ENCODE results near the gene TMEM115. TPM values are rescaled to one million over a fixed set of nuclear protein-coding genes. Genes with fewer than 3 reads are reported as not detected.

Gene TMEM115
- total and polyA plus RNA-seq, 7 experiments from 2014 or later = 17.7 to 40.9 (median 26.0) TPM

DNA sequence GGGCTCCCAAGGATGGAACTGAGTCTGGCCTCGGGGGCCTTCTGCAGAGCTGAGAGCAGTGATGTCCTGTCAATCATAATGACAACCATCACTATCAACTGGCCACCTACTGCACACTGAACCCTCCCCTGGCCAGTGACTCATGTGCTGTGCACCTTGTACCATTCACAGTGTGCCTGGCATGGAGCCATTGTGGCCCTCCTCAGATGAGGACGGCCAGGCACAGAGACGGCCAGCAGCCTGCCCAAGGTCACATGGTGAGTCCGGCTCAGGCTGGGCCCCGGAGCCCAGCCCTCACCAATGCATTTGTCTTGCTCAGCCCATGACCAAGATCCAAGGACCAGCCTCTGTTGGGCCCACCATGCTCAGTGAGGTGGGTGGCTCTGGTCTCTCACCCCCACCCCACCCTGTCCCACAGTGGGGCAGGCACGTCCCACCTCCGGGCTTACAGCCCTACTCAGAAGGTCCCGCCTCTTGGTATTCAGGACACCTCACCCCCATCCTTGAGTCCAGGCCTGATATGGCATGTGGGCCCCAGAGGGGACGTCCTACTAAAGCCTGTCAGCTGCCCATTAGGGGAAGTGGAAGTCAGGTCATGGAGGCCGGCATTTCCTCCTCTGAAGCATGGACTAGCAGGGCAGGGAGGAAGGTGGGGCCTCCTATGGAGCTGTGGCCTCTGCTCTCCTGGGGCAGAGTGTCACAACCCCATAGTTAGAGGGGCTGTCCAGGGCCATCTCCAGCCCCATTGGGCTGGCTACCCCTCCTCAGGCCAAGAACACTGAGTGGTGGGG, 35.9 kb upstream of the TMEM115 start:
- Mint-ChIP-seq H3K27ac (no peak overlapping the region), H3K4me3 (no peak overlapping the region), H3K4me1 (peaks cover 0 to 7% (median 4%) of the 10 kb centered on the region in 7 donors), H3K27me3 (no peaks in the 10 kb centered on the region), H3K36me3 (no peaks in the 10 kb centered on the region), H3K9me3 (no peaks in the 10 kb centered on the region)
- no peaks in the 10 kb centered on the region for H3K27me3 ChIP-seq (ENCODE audit: control insufficient read depth in 2 of 2, insufficient read depth in 2 of 2, low read length in 2 of 2)
- no peaks in the 10 kb centered on the region for H3K4me1 ChIP-seq (ENCODE audit: control insufficient read depth in 2 of 2, insufficient read depth in 2 of 2, low read length in 2 of 2)
- DNase-seq (no peak), ATAC-seq (peak; percentile 72)
- no peaks in the 10 kb centered on the region for H3K36me3 ChIP-seq (ENCODE audit: control insufficient read depth in 2 of 3, insufficient read depth in 3 of 3, low read length in 3 of 3)
- ChIA-PET CTCF (no interaction called here), POLR2A (no interaction called here)
- intact Hi-C loops (cut with micrococcal nuclease) = no loop called here
- H3K9me3 ChIP-seq (ENCODE audit: control insufficient read depth in 2 of 3, low read length in 3 of 3) = no peaks in the 10 kb centered on the region
- H3K27ac ChIP-seq (ENCODE audit: low read depth, low read length) = no peak overlapping the region
- no peak overlapping the region for H3K4me3 ChIP-seq (ENCODE audit: low read length)

DNA sequence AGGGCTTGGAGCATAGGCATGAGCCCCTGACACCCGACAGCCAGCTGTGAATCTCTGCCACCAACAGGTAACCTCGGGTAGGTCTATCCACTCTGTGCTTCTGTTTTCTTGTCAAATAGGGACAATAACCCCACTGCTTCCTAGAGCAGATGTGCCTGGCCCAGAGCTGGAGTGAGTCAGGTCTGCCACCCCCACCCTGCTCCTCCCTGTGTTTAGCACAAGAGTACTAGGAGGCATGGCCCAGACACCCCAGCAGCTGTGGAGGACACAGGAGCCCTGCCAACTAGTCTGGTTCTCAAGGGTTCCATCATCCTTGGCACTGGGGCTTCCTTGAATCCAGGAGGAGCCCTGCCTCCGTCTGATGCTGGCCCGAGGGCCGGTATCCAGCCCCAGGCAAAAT, 33.7 kb upstream of the TMEM115 start:
- Mint-ChIP-seq H3K4me1 (peaks cover 0 to 6% (median 0%) of the 10 kb centered on the region in 7 donors), H3K36me3 (no peaks in the 10 kb centered on the region), H3K27me3 (no peaks in the 10 kb centered on the region), H3K27ac (no peak overlapping the region), H3K9me3 (no peaks in the 10 kb centered on the region), H3K4me3 (no peak overlapping the region)
- Histone ChIP-seq H3K27ac (ENCODE audit: low read depth, low read length) (no peak overlapping the region), H3K9me3 (ENCODE audit: control insufficient read depth in 2 of 3, low read length in 3 of 3) (no peaks in the 10 kb centered on the region), H3K27me3 (ENCODE audit: control insufficient read depth in 2 of 2, insufficient read depth in 2 of 2, low read length in 2 of 2) (no peaks in the 10 kb centered on the region), H3K4me3 (ENCODE audit: low read length) (no peak overlapping the region), H3K4me1 (ENCODE audit: control insufficient read depth in 2 of 2, insufficient read depth in 2 of 2, low read length in 2 of 2) (no peaks in the 10 kb centered on the region), H3K36me3 (ENCODE audit: control insufficient read depth in 2 of 3, insufficient read depth in 3 of 3, low read length in 3 of 3) (no peaks in the 10 kb centered on the region)
- intact Hi-C loops (cut with micrococcal nuclease) = no loop called here
- ChIA-PET CTCF (no interaction called here), POLR2A (no interaction called here)
- DNase-seq (no peak), ATAC-seq (no peak)

DNA sequence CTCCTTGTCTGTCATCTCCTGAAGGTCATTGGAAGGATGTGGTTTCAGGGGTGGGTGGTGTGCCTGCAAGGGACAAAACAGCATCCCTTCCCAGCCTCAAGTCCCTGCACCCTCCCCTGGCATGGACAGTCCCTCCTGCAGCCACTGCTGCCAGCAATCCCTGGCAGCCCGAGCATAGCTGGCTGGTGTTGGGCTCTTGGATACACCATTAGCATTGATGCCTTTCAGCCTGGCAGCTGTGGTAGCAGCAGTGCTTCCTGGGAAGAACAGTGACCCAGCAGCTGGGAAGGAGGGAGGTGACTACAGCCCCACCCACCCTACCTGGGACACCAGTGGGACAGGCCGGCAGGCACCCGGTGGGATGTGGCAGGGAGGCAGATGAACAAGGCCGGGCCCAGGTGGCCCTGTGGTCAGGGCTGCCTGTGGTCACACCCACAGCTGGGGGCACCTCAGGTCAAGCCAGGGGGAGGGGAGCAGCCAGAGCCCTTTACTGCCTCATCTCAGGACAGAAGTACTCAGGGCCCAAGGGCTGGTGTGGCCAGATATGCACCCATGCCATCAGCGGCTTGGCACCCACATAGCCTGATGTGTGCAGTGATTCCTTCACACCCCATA, 32.9 kb upstream of the TMEM115 start:
- ATAC-seq (no peak), DNase-seq (no peak)
- ChIA-PET CTCF (no interaction called here), POLR2A (no interaction called here)
- Mint-ChIP-seq H3K36me3 (no peaks in the 10 kb centered on the region), H3K27ac (peak overlapping the region in 1 of 9 donors; percentile 27), H3K9me3 (no peaks in the 10 kb centered on the region), H3K4me1 (peaks cover 0 to 6% (median 0%) of the 10 kb centered on the region in 7 donors), H3K4me3 (no peak overlapping the region), H3K27me3 (no peaks in the 10 kb centered on the region)
- no peak overlapping the region for H3K27ac ChIP-seq (ENCODE audit: low read depth, low read length)
- intact Hi-C loops (cut with micrococcal nuclease) = no loop called here
- H3K27me3 ChIP-seq (ENCODE audit: control insufficient read depth in 2 of 2, insufficient read depth in 2 of 2, low read length in 2 of 2) = no peaks in the 10 kb centered on the region
- H3K36me3 ChIP-seq (ENCODE audit: control insufficient read depth in 2 of 3, insufficient read depth in 3 of 3, low read length in 3 of 3) = no peaks in the 10 kb centered on the region
- H3K4me1 ChIP-seq (ENCODE audit: control insufficient read depth in 2 of 2, insufficient read depth in 2 of 2, low read length in 2 of 2) = no peaks in the 10 kb centered on the region
- H3K9me3 ChIP-seq (ENCODE audit: control insufficient read depth in 2 of 3, low read length in 3 of 3) = no peaks in the 10 kb centered on the region
- no peak overlapping the region for H3K4me3 ChIP-seq (ENCODE audit: low read length)

DNA sequence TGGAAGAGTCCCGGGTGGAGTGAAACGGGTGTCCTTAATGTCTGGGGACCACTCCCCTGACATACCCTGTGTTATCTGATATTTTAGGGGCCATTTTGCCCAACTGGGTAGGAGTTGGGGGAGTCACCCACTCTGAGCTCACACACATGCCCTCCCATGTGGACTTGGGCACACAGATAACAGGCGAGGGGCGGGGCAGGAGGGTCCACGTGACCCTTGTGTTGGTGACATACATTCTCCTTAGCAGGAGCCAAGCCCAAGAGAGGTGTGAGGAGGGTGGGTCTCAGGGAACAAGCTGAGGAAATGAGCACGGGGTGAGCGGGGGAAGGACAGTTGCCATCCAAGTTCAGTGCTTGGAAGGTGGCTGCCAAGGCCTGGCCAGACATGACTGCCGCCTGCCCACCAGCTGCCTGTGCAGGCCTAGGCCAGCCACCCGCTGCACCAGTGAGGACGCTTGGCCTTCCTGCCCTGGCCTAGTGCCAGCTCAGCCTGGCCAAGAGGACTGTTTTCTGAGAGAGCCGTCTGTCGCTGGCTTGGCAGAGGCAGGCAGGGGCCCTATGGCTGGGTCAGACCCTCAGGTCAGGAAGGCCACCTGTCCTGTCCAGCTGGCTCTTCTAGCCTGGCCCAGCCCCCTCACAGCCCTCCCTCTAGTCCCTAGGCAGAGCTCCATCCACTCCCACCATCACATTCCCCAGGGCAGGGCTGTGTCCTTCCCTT, 31.3 kb upstream of the TMEM115 start:
- Histone ChIP-seq H3K27ac (ENCODE audit: low read depth, low read length) (no peak overlapping the region), H3K4me3 (ENCODE audit: low read length) (no peak overlapping the region), H3K4me1 (ENCODE audit: control insufficient read depth in 2 of 2, insufficient read depth in 2 of 2, low read length in 2 of 2) (no peaks in the 10 kb centered on the region), H3K27me3 (ENCODE audit: control insufficient read depth in 2 of 2, insufficient read depth in 2 of 2, low read length in 2 of 2) (no peaks in the 10 kb centered on the region), H3K36me3 (ENCODE audit: control insufficient read depth in 2 of 3, insufficient read depth in 3 of 3, low read length in 3 of 3) (no peaks in the 10 kb centered on the region), H3K9me3 (ENCODE audit: control insufficient read depth in 2 of 3, low read length in 3 of 3) (no peaks in the 10 kb centered on the region)
- DNase-seq = no peak
- intact Hi-C loops (cut with micrococcal nuclease) = no loop called here
- Mint-ChIP-seq H3K4me3 (no peak overlapping the region), H3K4me1 (peaks cover 0 to 6% (median 0%) of the 10 kb centered on the region in 7 donors), H3K36me3 (no peaks in the 10 kb centered on the region), H3K27ac (no peak overlapping the region), H3K9me3 (no peaks in the 10 kb centered on the region), H3K27me3 (no peaks in the 10 kb centered on the region)
- no peak for ATAC-seq
- CTCF ChIA-PET = interaction anchor here (0.6 kb wide), 1 partner anchor 192 kb away, joined by 3 read pairs; no protein-coding TSS in a partner anchor
- POLR2A ChIA-PET = no interaction called here

DNA sequence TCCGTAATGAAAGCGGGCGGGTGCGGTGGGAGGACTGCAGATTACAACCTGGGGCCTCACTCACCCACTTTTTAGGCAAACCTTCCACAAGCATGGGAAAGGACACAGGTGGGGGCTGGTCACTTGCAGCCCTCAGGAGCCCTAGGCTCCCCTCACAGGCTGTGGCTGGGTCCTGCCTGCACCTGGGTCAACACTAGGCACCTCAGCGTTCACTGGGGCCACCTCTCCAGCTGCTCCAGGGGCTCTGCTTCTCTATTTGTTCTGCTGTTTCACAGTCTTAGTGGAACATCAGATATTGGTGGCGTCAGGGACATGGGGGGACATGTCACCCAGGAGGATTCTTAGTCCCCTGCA, 30.1 kb upstream of the TMEM115 start:
- no peak for ATAC-seq
- POLR2A ChIA-PET = no interaction called here
- no peaks in the 10 kb centered on the region for H3K9me3 Mint-ChIP-seq

DNA sequence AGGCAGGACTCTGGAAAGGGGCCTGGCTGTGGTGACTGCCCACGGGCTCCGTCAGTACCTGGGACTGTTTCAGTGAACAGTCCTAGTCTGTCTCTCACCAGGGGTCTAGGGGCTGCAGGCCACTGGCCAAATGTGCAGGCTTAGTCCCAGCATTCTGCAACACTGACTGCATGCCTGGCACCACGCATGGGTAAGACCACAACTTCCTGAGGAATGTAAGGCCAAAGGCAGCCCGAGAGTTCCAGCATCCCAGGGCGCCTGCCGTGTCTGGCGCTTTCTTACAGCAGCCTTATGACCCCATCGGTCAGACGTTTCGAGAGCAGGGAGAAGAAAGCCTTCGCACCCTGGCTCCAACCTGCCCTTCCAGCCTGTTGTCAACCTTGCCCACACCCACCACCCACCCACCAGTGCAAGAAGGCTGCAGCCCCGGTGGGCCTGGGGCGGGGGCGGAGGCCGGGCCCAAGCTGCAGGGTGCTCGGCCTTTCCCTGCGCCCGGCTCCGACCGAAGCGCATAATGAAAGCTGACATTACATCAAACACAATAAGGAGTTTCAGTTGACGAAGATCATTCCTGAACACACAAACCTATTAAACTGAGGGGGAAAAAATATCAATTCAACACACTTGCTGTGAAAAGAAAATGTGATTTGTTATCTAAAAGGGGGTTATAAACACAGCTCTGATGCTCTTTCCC, 29.5 kb upstream of the TMEM115 start:
- CTCF ChIA-PET = no interaction called here
- Mint-ChIP-seq H3K36me3 (no peaks in the 10 kb centered on the region), H3K27ac (no peak overlapping the region), H3K27me3 (no peaks in the 10 kb centered on the region), H3K4me1 (peaks cover 0 to 6% (median 0%) of the 10 kb centered on the region in 7 donors), H3K4me3 (no peak overlapping the region), H3K9me3 (no peaks in the 10 kb centered on the region)
- POLR2A ChIA-PET = no interaction called here
- Histone ChIP-seq H3K27ac (ENCODE audit: low read depth, low read length) (no peak overlapping the region), H3K9me3 (ENCODE audit: control insufficient read depth in 2 of 3, low read length in 3 of 3) (no peaks in the 10 kb centered on the region), H3K4me1 (ENCODE audit: control insufficient read depth in 2 of 2, insufficient read depth in 2 of 2, low read length in 2 of 2) (no peaks in the 10 kb centered on the region), H3K27me3 (ENCODE audit: control insufficient read depth in 2 of 2, insufficient read depth in 2 of 2, low read length in 2 of 2) (no peaks in the 10 kb centered on the region), H3K4me3 (ENCODE audit: low read length) (no peak overlapping the region), H3K36me3 (ENCODE audit: control insufficient read depth in 2 of 3, insufficient read depth in 3 of 3, low read length in 3 of 3) (no peaks in the 10 kb centered on the region)
- DNase-seq (no peak), ATAC-seq (no peak)
- intact Hi-C loops (cut with micrococcal nuclease) = no loop called here

More for the DNA sequence above, 30.1 kb upstream of the TMEM115 start:
- intact Hi-C loops (cut with micrococcal nuclease) = no loop called here
- Mint-ChIP-seq H3K4me3 (no peak overlapping the region), H3K4me1 (peaks cover 0 to 6% (median 0%) of the 10 kb centered on the region in 7 donors), H3K27me3 (no peaks in the 10 kb centered on the region), H3K27ac (no peak overlapping the region), H3K36me3 (no peaks in the 10 kb centered on the region)
- H3K9me3 ChIP-seq (ENCODE audit: control insufficient read depth in 2 of 3, low read length in 3 of 3) = no peaks in the 10 kb centered on the region
- H3K36me3 ChIP-seq (ENCODE audit: control insufficient read depth in 2 of 3, insufficient read depth in 3 of 3, low read length in 3 of 3) = no peaks in the 10 kb centered on the region
- CTCF ChIA-PET = no interaction called here
- DNase-seq = no peak
- no peak overlapping the region for H3K4me3 ChIP-seq (ENCODE audit: low read length)
- H3K27ac ChIP-seq (ENCODE audit: low read depth, low read length) = no peak overlapping the region
- no peaks in the 10 kb centered on the region for H3K27me3 ChIP-seq (ENCODE audit: control insufficient read depth in 2 of 2, insufficient read depth in 2 of 2, low read length in 2 of 2)
- H3K4me1 ChIP-seq (ENCODE audit: control insufficient read depth in 2 of 2, insufficient read depth in 2 of 2, low read length in 2 of 2) = no peaks in the 10 kb centered on the region
